Measurements from ENCODE around the gene NKD1.

The NKD1 gene

GRCh38 chr16:50632927-50633800, 85.0 kb downstream of the NKD1 start:
- no peaks in the 10 kb centered on the region for H3K9me2 ChIP-seq (replicated peaks; ENCODE audit: insufficient read depth, low read length)
- no peaks in the 10 kb centered on the region for H3K9me3 ChIP-seq (replicated peaks; ENCODE audit: insufficient read depth, low read length)
- no peak for TF ChIP-seq EZH2phosphoT487 (IDR thresholded peaks at IDR 0.05; ENCODE audit: low read length)
- no peak for TF ChIP-seq CTCF (IDR thresholded peaks at IDR 0.05; ENCODE audit: low read length)
- no peak for TF ChIP-seq EZH2 (optimal IDR thresholded peaks at IDR 0.05; ENCODE audit: low read depth, low read length)
- H3K4me3 ChIP-seq (ENCODE audit: low read length), result no peak overlapping the region
- H3K4me1 ChIP-seq (ENCODE audit: low read length), result no peaks in the 10 kb centered on the region
- no peak overlapping the region for H3K27ac ChIP-seq (ENCODE audit: low read length)
- H3K36me3 ChIP-seq (replicated peaks; ENCODE audit: insufficient read depth, low read length), result no peaks in the 10 kb centered on the region
- no peaks in the 10 kb centered on the region for H4K20me1 ChIP-seq (ENCODE audit: insufficient read depth, low read length)
- no peak overlapping the region for H3K9ac ChIP-seq (ENCODE audit: low read length)
- no peaks in the 10 kb centered on the region for H3F3A ChIP-seq (ENCODE audit: insufficient read depth, low read length)
- DNase-seq, result no peak
- H2AFZ ChIP-seq (ENCODE audit: low read length), result no peak overlapping the region
- H3K79me2 ChIP-seq (ENCODE audit: low read length), result no peaks in the 10 kb centered on the region
- no peaks in the 10 kb centered on the region for H3K27me3 ChIP-seq (replicated peaks; ENCODE audit: insufficient read depth, low read length)
- H3K4me2 ChIP-seq (ENCODE audit: low read depth, low read length), result no peak overlapping the region

GRCh38 chr16:50634090-50634489, 85.9 kb downstream of the NKD1 start:
- Histone ChIP-seq H3K79me2 (ENCODE audit: low read length) (no peaks in the 10 kb centered on the region), H3K4me3 (ENCODE audit: low read length) (no peak overlapping the region), H3K9me2 (replicated peaks; ENCODE audit: insufficient read depth, low read length) (no peaks in the 10 kb centered on the region), H3K36me3 (replicated peaks; ENCODE audit: insufficient read depth, low read length) (no peaks in the 10 kb centered on the region), H3K4me2 (ENCODE audit: low read depth, low read length) (no peak overlapping the region), H3F3A (ENCODE audit: insufficient read depth, low read length) (no peaks in the 10 kb centered on the region), H2AFZ (ENCODE audit: low read length) (no peak overlapping the region), H3K27ac (ENCODE audit: low read length) (no peak overlapping the region), H4K20me1 (ENCODE audit: insufficient read depth, low read length) (no peaks in the 10 kb centered on the region), H3K9me3 (replicated peaks; ENCODE audit: insufficient read depth, low read length) (no peaks in the 10 kb centered on the region), H3K4me1 (ENCODE audit: low read length) (no peaks in the 10 kb centered on the region), H3K9ac (ENCODE audit: low read length) (no peak overlapping the region), H3K27me3 (replicated peaks; ENCODE audit: insufficient read depth, low read length) (no peaks in the 10 kb centered on the region)
- no peak for DNase-seq
- TF ChIP-seq EZH2phosphoT487 (IDR thresholded peaks at IDR 0.05; ENCODE audit: low read length) (no peak), EZH2 (optimal IDR thresholded peaks at IDR 0.05; ENCODE audit: low read depth, low read length) (no peak), CTCF (IDR thresholded peaks at IDR 0.05; ENCODE audit: low read length) (no peak)

GRCh38 chr16:50634947-50635346, 86.8 kb downstream of the NKD1 start:
- Histone ChIP-seq H3K4me3 (ENCODE audit: low read length) (no peak overlapping the region), H4K20me1 (ENCODE audit: insufficient read depth, low read length) (no peaks in the 10 kb centered on the region), H3K79me2 (ENCODE audit: low read length) (no peaks in the 10 kb centered on the region), H3K9ac (ENCODE audit: low read length) (no peak overlapping the region), H3K4me1 (ENCODE audit: low read length) (no peaks in the 10 kb centered on the region), H3K4me2 (ENCODE audit: low read depth, low read length) (no peak overlapping the region), H3K9me2 (replicated peaks; ENCODE audit: insufficient read depth, low read length) (no peaks in the 10 kb centered on the region), H3K27me3 (replicated peaks; ENCODE audit: insufficient read depth, low read length) (no peaks in the 10 kb centered on the region), H3K27ac (ENCODE audit: low read length) (no peak overlapping the region), H2AFZ (ENCODE audit: low read length) (no peak overlapping the region), H3F3A (ENCODE audit: insufficient read depth, low read length) (no peaks in the 10 kb centered on the region), H3K9me3 (replicated peaks; ENCODE audit: insufficient read depth, low read length) (no peaks in the 10 kb centered on the region), H3K36me3 (replicated peaks; ENCODE audit: insufficient read depth, low read length) (no peaks in the 10 kb centered on the region)
- no peak for DNase-seq
- no peak for TF ChIP-seq EZH2 (optimal IDR thresholded peaks at IDR 0.05; ENCODE audit: low read depth, low read length)

All from MM.1S (cell line).